HepG2 (cell line): ENCODE measurements around the gene DCLRE1B. TPM values are rescaled to one million over a fixed set of nuclear protein-coding genes. Genes with fewer than 3 reads are reported as not detected.

Experiments used
- AGO1 ChIP-seq: fragments of 200-400 bp; formaldehyde crosslinking; IDR thresholded peaks from 2 replicates; pipeline ENCODE4 v1.6.1; 2017; ENCODE audit warnings: mild to moderate bottlenecking, low read depth, low read length, moderate library complexity; ENCODE audit not compliant: poor library complexity, severe bottlenecking
- CCAR2 ChIP-seq: fragments of 200-400 bp; formaldehyde crosslinking; optimal IDR thresholded peaks from 2 replicates; pipeline ENCODE3; 2018; ENCODE audit warnings: low read depth, mild to moderate bottlenecking, low read length, moderate library complexity
- MTF2 ChIP-seq: sonication (generic); formaldehyde crosslinking; IDR thresholded peaks from 2 replicates; pipeline ENCODE4 v1.5.0; 2020; ENCODE audit warnings: missing genetic modification reagents, borderline replicate concordance
- NR3C1 ChIP-seq: sonication (generic); formaldehyde crosslinking; IDR thresholded peaks from 2 replicates; pipeline ENCODE4 v1.4.0; 2020; ENCODE audit warnings: missing genetic modification reagents
- PCBP1 ChIP-seq: fragments of 200-400 bp; formaldehyde crosslinking; IDR thresholded peaks from 2 replicates; pipeline ENCODE4 v1.6.1; 2017; ENCODE audit warnings: mild to moderate bottlenecking, low read depth, low read length, borderline replicate concordance
- RBFOX2 ChIP-seq: fragments of 200-400 bp; formaldehyde crosslinking; IDR thresholded peaks from 2 replicates; pipeline ENCODE4 v1.6.1; 2017; ENCODE audit warnings: low read depth, mild to moderate bottlenecking, low read length
- RBM39 ChIP-seq: fragments of 200-400 bp; formaldehyde crosslinking; IDR thresholded peaks from one replicate; pipeline ENCODE4 v1.6.1; 2018; ENCODE audit warnings: antibody characterized with exemption, mild to moderate bottlenecking, low read depth, low read length; ENCODE audit not compliant: poor library complexity, severe bottlenecking
- SATB2 ChIP-seq: sonication (generic); formaldehyde crosslinking; IDR thresholded peaks from 2 replicates; pipeline ENCODE4 v1.5.0; 2020; ENCODE audit warnings: missing genetic modification reagents
- SIX1 ChIP-seq: sonication (generic); formaldehyde crosslinking; IDR thresholded peaks from 2 replicates; pipeline ENCODE4 v1.4.0; 2020; ENCODE audit warnings: missing genetic modification reagents, borderline replicate concordance
- SOX13 ChIP-seq, 3 experiments: fragments of 450-650 bp in 1 of 3; sonication (generic) in 1 of 3; formaldehyde crosslinking in 1 of 3; IDR thresholded peaks in 2 of 3; conservative IDR thresholded peaks in 1 of 3; 2 replicates each; pipeline versions ENCODE4 v1.5.0 to v1.6.1; 2016 to 2020; ENCODE audit warnings: antibody characterized with exemption in 1 of 3, mild to moderate bottlenecking in 1 of 3, missing compliant biosample characterization in 1 of 3, missing genetic modification reagents in 1 of 3, moderate library complexity in 1 of 3
- TBL1XR1 ChIP-seq: fragments of 150-350 bp; IDR thresholded peaks from 2 replicates; pipeline ENCODE4 v1.6.1; 2014; ENCODE audit warnings: borderline replicate concordance, low read length; ENCODE audit not compliant: partially characterized antibody
- TCF7L2 ChIP-seq: IDR thresholded peaks from 2 replicates; pipeline ENCODE4 v1.6.1; 2011; ENCODE audit warnings: mild to moderate bottlenecking, low read depth, low read length, moderate library complexity
- ZNF101 ChIP-seq: sonication (generic); formaldehyde crosslinking; IDR thresholded peaks from 2 replicates; pipeline ENCODE4 v1.4.0; 2020; ENCODE audit warnings: mild to moderate bottlenecking, low read depth, missing genetic modification reagents, borderline replicate concordance
- ZNF121 ChIP-seq: sonication (generic); formaldehyde crosslinking; IDR thresholded peaks from 2 replicates; pipeline ENCODE4 v1.5.0; 2020; ENCODE audit warnings: mild to moderate bottlenecking, missing genetic modification reagents
- ZNF256 ChIP-seq: sonication (generic); formaldehyde crosslinking; conservative IDR thresholded peaks from 2 replicates; pipeline ENCODE4 v1.4.0; 2020; ENCODE audit warnings: missing genetic modification reagents
- ZNF589 ChIP-seq: sonication (generic); formaldehyde crosslinking; conservative IDR thresholded peaks from 2 replicates; pipeline ENCODE4 v1.8.0; 2022; ENCODE audit warnings: mild to moderate bottlenecking, moderate library complexity, missing genetic modification reagents
- polyA plus RNA-seq, 8 experiments: library from polyadenylated mRNA; depleted of rRNA in 3 of 8; stranded (reverse) in 7 of 8; unstranded in 1 of 8; fragments of >200 nt; fragmentation: Illumina TruSeq in 4 of 8; extraction: Trizol in 4 of 8; gene quantifications; 2 replicates each; pipeline versions ENCODE4 v1.2.1 to v1.2.3, GENCODE V29; 2011 to 2016; ENCODE audit warnings: low read depth in 4 of 8, missing spikeins in 1 of 8, mixed read lengths in 1 of 8; ENCODE audit not compliant: insufficient read depth in 1 of 8
- total RNA-seq, 5 experiments: library from RNA; depleted of rRNA; stranded (reverse); fragments of >200 nt; fragmentation: Illumina TruSeq; extraction: Trizol; gene quantifications; 2 replicates each; pipeline ENCODE4 v1.2.3, GENCODE V29; 2016; ENCODE audit warnings: low read depth in 1 of 5
- TF ChIP-seq, protein P1 (sequence below): IDR thresholded peaks from 2 replicates; pipeline ENCODE4 v1.6.1; 2016; ENCODE audit warnings: low read depth
- TF ChIP-seq, protein P2 (sequence below): sonication (generic); formaldehyde crosslinking; IDR thresholded peaks from 2 replicates; pipeline ENCODE4 v1.9.0; 2022; ENCODE audit warnings: low read depth, missing genetic modification reagents
- TF ChIP-seq, protein P3 (sequence below): sonication (generic); formaldehyde crosslinking; IDR thresholded peaks from 2 replicates; pipeline ENCODE4 v1.4.0; 2020; ENCODE audit warnings: mild to moderate bottlenecking, low read depth, missing genetic modification reagents
- TF ChIP-seq, protein P4 (sequence below): sonication (generic); formaldehyde crosslinking; IDR thresholded peaks from 2 replicates; pipeline ENCODE4 v1.4.0; 2020; ENCODE audit warnings: missing genetic modification reagents, borderline replicate concordance
- TF ChIP-seq, protein P5 (sequence below): sonication (generic); formaldehyde crosslinking; IDR thresholded peaks from 2 replicates; pipeline ENCODE4 v1.5.0; 2020; ENCODE audit warnings: mild to moderate bottlenecking, low read depth, missing genetic modification reagents, borderline replicate concordance

The DCLRE1B gene
- total and polyA plus RNA-seq, 2 of the 13 experiments (the other 11 are each of a cell fraction or from before 2014, with no cell fraction given), result 2.7 to 8.0 TPM

DNA sequence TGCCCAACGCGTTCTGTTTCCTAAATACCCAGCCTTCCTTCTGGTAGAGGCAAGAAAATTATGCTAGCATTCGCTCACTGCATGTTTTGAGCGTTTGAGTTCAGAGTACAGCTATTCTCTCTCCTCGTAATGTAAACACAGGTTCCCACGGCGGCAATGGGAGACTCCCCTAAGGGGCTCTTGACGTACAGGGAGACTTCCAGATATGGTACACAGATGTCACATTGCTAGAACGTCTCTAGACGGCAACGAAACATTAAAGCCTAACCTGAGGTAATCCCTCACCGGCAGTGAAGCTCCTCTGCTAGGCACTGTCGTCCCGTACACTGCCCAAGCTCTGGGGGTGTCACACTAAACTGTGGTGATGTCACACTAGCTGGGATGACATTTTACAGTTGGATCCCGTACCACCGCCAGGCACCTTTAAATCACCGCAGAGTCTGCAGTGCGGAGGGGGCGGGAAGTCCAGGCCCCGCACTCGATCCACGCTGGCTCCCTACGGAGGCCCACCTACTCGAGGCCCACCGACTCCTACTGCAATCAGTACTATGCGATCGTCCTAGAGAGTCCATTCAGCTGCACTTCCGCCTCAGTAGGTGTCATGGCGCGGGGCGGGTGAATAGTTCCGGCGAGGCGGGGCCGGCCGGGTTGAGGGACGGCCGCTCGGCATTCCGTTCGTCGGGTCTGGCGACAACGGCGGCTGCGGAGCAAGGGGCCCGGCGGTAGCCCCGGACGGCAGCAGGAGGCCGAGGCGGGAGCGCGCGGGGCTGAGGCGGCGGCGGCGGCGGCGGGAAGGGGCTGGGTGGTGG, 24.0 kb downstream of the DCLRE1B start, which contains the start of gene HIPK1 (continued):
- TF ChIP-seq, protein P1, sequence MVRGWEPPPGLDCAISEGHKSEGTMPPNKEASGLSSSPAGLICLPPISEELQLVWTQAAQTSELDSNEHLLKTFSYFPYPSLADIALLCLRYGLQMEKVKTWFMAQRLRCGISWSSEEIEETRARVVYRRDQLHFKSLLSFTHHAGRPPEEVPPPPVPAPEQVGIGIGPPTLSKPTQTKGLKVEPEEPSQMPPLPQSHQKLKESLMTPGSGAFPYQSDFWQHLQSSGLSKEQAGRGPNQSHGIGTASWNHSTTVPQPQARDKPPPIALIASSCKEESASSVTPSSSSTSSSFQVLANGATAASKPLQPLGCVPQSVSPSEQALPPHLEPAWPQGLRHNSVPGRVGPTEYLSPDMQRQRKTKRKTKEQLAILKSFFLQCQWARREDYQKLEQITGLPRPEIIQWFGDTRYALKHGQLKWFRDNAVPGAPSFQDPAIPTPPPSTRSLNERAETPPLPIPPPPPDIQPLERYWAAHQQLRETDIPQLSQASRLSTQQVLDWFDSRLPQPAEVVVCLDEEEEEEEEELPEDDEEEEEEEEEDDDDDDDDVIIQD (CRISPR knock-in tag), result no peak; the same call in 1 of the 2 replicates
- TF ChIP-seq ZNF101 (CRISPR knock-in tag) (no peak), TCF7L2 (no peak), SIX1 (no peak), SATB2 (CRISPR knock-in tag) (no peak), PCBP1 (no peak; the same call in 1 of the 2 replicates), CCAR2 (no peak), MTF2 (CRISPR knock-in tag) (no peak), ZNF121 (peak; percentile 30; the same call in 1 of the 2 replicates), RBFOX2 (peak; percentile 82), ZNF256 (no peak), NR3C1 (CRISPR knock-in tag) (no peak), ZNF589 (CRISPR knock-in tag) (peak; percentile 61), RBM39 (peak; percentile 61), SOX13 (IDR thresholded peaks at IDR 0.05) (no peak), SOX13 (CRISPR knock-in tag; conservative IDR thresholded peaks at IDR 0.05 in 1 of 2, IDR thresholded peaks at IDR 0.05 in 1 of 2) (peak in 1 of 2 experiments; percentile 44; a peak in 2 of 4 replicates), AGO1 (no peak), TBL1XR1 (peak; percentile 27)
- TF ChIP-seq, protein P2, sequence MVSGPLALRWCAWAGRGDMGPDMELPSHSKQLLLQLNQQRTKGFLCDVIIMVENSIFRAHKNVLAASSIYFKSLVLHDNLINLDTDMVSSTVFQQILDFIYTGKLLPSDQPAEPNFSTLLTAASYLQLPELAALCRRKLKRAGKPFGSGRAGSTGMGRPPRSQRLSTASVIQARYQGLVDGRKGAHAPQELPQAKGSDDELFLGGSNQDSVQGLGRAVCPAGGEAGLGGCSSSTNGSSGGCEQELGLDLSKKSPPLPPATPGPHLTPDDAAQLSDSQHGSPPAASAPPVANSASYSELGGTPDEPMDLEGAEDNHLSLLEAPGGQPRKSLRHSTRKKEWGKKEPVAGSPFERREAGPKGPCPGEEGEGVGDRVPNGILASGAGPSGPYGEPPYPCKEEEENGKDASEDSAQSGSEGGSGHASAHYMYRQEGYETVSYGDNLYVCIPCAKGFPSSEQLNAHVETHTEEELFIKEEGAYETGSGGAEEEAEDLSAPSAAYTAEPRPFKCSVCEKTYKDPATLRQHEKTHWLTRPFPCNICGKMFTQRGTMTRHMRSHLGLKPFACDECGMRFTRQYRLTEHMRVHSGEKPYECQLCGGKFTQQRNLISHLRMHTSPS, result no peak
- TF ChIP-seq, protein P3, sequence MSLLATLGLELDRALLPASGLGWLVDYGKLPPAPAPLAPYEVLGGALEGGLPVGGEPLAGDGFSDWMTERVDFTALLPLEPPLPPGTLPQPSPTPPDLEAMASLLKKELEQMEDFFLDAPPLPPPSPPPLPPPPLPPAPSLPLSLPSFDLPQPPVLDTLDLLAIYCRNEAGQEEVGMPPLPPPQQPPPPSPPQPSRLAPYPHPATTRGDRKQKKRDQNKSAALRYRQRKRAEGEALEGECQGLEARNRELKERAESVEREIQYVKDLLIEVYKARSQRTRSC (CRISPR knock-in tag), result no peak
- TF ChIP-seq, protein P4, sequence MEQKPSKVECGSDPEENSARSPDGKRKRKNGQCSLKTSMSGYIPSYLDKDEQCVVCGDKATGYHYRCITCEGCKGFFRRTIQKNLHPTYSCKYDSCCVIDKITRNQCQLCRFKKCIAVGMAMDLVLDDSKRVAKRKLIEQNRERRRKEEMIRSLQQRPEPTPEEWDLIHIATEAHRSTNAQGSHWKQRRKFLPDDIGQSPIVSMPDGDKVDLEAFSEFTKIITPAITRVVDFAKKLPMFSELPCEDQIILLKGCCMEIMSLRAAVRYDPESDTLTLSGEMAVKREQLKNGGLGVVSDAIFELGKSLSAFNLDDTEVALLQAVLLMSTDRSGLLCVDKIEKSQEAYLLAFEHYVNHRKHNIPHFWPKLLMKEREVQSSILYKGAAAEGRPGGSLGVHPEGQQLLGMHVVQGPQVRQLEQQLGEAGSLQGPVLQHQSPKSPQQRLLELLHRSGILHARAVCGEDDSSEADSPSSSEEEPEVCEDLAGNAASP, result peak; percentile 47; the same call in 1 of the 2 replicates
- TF ChIP-seq, protein P5, sequence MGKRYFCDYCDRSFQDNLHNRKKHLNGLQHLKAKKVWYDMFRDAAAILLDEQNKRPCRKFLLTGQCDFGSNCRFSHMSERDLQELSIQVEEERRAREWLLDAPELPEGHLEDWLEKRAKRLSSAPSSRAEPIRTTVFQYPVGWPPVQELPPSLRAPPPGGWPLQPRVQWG (CRISPR knock-in tag), result no peak
